D721Med (cell line): ENCODE results near the gene RNF10.
"Not testable (repeated sequence)": the region's sequence is repeated elsewhere in the genome, so short reads cannot be mapped to it uniquely, and the experiment has no call there.

Experiments
- DNase-seq: peaks from one replicate; pipeline ENCODE4 v3.0.0; 2011; ENCODE audit warnings: low spot score; ENCODE audit not compliant: insufficient read length
- FAIRE-seq: peaks from 2 replicates; lab custom pipeline; 2011; peaks lifted over from hg19 to GRCh38; lab: Jason Lieb, UNC
- CTCF ChIP-seq: IDR thresholded peaks from 2 replicates; pipeline ENCODE4 v1.5.1; 2012; ENCODE audit warnings: mild to moderate bottlenecking, control low read depth; ENCODE audit not compliant: insufficient read depth; ENCODE audit errors: missing control alignments

The RNF10 gene

GRCh38 chr12:120504587-120504986, 29.6 kb upstream of the RNF10 start:
- no peak for DNase-seq
- no peak for FAIRE-seq

GRCh38 chr12:120508537-120508936, 25.6 kb upstream of the RNF10 start:
- no peak for FAIRE-seq
- TF ChIP-seq CTCF, result no peak
- no peak for DNase-seq

More at GRCh38 chr12:120504587-120504986, 29.6 kb upstream of the RNF10 start:
- TF ChIP-seq CTCF, result no peak

DNA sequence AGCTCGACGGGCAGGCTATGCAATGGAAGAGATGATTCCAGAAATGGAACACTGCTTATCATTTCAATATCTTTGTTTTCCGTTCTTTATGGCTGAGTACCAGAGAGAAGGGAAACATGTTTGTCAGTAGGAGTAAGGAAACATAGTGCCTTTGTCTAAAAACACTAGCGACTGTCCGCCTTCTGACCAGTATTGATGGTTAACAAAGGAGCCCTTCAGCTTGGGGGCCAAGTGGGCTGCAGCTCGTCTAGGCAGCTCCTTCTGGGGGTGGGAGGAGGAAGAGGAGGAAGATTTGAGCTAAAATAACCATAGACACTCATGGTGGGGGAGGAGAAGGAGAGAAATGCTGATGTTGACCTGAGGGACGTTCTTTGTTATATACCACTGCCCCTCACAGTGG, 20.2 kb upstream of the RNF10 start:
- DNase-seq, result no peak
- no peak for FAIRE-seq
- TF ChIP-seq CTCF, result no peak

DNA sequence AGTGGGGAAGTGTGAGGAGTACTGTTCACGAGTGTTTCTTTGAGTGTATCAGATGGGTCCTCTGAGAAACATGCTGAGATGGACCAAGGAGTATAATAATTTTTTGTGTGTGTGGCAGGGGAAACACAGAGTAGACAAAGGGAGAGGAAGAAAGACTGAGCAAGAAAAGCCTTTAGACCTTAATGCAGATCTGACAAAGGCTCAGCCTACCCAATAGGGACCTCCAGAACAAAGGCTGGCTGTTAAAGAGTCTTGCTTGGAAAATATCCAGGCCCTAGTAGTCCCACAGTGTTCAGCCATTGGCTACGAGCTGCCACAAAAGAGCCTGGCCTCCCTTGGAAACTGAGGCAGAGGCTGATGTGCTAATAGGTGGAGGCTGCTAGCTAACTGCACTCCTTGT, 18.7 kb upstream of the RNF10 start:
- FAIRE-seq (no peak), DNase-seq (no peak)
- no peak for TF ChIP-seq CTCF

- FAIRE-seq, DNase-seq: not testable (repeated sequence)
Observed at GRCh38 chr12:120519324-120519723, 14.8 kb upstream of the RNF10 start.

- no peak for DNase-seq
- no peak for FAIRE-seq
- TF ChIP-seq CTCF, result no peak
Observed at GRCh38 chr12:120522568-120522967, 11.6 kb upstream of the RNF10 start.

DNA sequence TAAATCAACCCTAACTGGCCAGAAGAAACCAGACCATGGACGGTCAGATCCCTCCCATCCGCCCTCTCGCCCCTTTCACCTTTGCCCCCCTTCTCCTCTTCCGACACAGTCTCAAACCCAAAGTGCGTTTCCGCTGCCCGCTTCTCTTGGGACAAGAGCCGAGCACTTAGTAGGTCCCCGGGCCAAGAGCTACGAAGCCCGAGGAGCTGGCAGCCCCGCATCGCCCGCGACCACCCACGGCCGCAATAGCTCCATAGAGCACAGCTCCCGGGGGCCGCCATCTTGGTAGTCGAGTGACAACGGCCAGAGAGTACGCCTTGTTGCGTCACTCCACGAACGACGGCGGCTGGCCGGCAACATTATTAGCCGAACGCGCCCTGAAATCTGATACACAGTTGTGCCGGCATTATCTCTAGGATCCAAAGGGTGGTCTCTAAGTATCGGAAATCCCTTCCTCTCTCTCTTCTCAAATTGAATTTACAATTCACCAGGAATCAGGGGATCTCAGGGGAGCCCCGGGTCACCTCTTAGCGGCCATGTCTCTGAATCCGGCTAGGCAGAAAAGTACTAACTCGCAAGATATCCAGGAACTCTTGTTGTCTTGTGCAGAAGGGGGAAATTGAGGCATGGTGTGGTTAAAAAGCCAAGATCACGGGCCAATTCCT, 5.2 kb upstream of the RNF10 start, which contains the start of gene COQ5:
COQ5 (minus strand) TSS at position 298 of the 665 bp plus-strand sequence; CDS start at position 281, 17 bp downstream.
- FAIRE-seq, result no peak
- TF ChIP-seq CTCF, result no peak

More for the DNA sequence above, 5.2 kb upstream of the RNF10 start, which contains the start of gene COQ5:
- DNase-seq, result peak; percentile 70
